Smooth muscle cell (in vitro differentiated cells): ENCODE data around the gene BBS12. TPM values are rescaled to one million over a fixed set of nuclear protein-coding genes. Genes with fewer than 3 reads are reported as not detected.
A peak's percentile ranks its signal among the peaks of the same experiment; 100 is the strongest.

Experiments used
- DNase-seq: peaks from one replicate; lab custom pipeline; 2025; ENCODE audit not compliant: unreplicated experiment; lab: John Stamatoyannopoulos, UW
- H2AFZ ChIP-seq: fragments of 200-600 bp; sonication (generic); 2 replicates; pipeline ENCODE4 v1.6.0; 2016; ENCODE audit warnings: antibody characterized with exemption, low read depth, mild to moderate bottlenecking
- H3F3A ChIP-seq: fragments of 200-600 bp; sonication (generic); 2 replicates; pipeline ENCODE4 v1.6.0; 2017; ENCODE audit warnings: antibody characterized with exemption, low read depth
- H3K27ac ChIP-seq: fragments of 200-600 bp; sonication (generic); 2 replicates; pipeline ENCODE4 v1.5.1; 2016; ENCODE audit warnings: low read depth, mild to moderate bottlenecking
- H3K27me3 ChIP-seq: fragments of 200-600 bp; sonication (generic); 2 replicates; pipeline ENCODE4 v1.6.1; 2016; ENCODE audit warnings: low read depth, mild to moderate bottlenecking
- H3K36me3 ChIP-seq: fragments of 200-600 bp; sonication (generic); 2 replicates; pipeline ENCODE4 v1.5.1; 2016; ENCODE audit warnings: low read depth
- H3K4me1 ChIP-seq: fragments of 200-600 bp; sonication (generic); 2 replicates; pipeline ENCODE4 v1.5.1; 2016; ENCODE audit warnings: low read depth
- H3K4me2 ChIP-seq: fragments of 200-600 bp; sonication (generic); 2 replicates; pipeline ENCODE4 v1.6.0; 2016; ENCODE audit warnings: mild to moderate bottlenecking
- H3K4me3 ChIP-seq: fragments of 200-600 bp; sonication (generic); 2 replicates; pipeline ENCODE4 v1.5.1; 2016; ENCODE audit warnings: mild to moderate bottlenecking
- H3K79me2 ChIP-seq: fragments of 200-600 bp; sonication (generic); 2 replicates; pipeline ENCODE4 v1.6.0; 2016; ENCODE audit warnings: low read depth, mild to moderate bottlenecking
- H3K9ac ChIP-seq: fragments of 200-600 bp; sonication (generic); 2 replicates; pipeline ENCODE4 v1.6.0; 2016; ENCODE audit warnings: low read depth
- H3K9me3 ChIP-seq: fragments of 200-600 bp; sonication (generic); replicated peaks from 2 replicates; pipeline ENCODE4 v1.5.1; 2016; ENCODE audit warnings: low read depth
- H4K20me1 ChIP-seq: fragments of 200-600 bp; sonication (generic); 2 replicates; pipeline ENCODE4 v1.6.0; 2016; ENCODE audit warnings: low read depth
- CTCF ChIP-seq: fragments of 200-600 bp; sonication (generic); IDR thresholded peaks from 2 replicates; pipeline ENCODE4 v1.5.1; 2017; ENCODE audit warnings: borderline replicate concordance, mild to moderate bottlenecking, antibody characterized with exemption; ENCODE audit not compliant: insufficient read depth, poor library complexity, severe bottlenecking
- WGBS: methylation state at CpG from one replicate; pipeline ENCODE4 v1.1.7; 2016; ENCODE audit warnings: low lambda C conversion rate; 5-methylcytosine and 5-hydroxymethylcytosine counted together
- polyA plus RNA-seq: library from polyadenylated mRNA; unstranded; fragments of >200 nt; fragmentation: Nextera tagmentation; extraction: Ambion mirVana; gene quantifications from 2 replicates; pipeline ENCODE4 v1.2.1, GENCODE V29; 2016
- total RNA-seq: library from RNA; depleted of rRNA; stranded (reverse); fragments of >200 nt; gene quantifications from 2 replicates; pipeline ENCODE4 v1.2.3, GENCODE V29; 2014

Gene BBS12
- total and polyA plus RNA-seq, 2 experiments from 2014 or later: 3.6 to 3.7 TPM

- no peak overlapping the region for H2AFZ ChIP-seq
- TF ChIP-seq CTCF: no peak
- DNase-seq: no peak
- no peaks in the 10 kb centered on the region for H3K9me3 ChIP-seq
- H4K20me1 ChIP-seq: no peaks in the 10 kb centered on the region
- no peaks in the 10 kb centered on the region for H3K36me3 ChIP-seq
- 52% methylated on average over 3 of the region's 3 CpGs for WGBS
- no peak overlapping the region for H3K9ac ChIP-seq
- no peak overlapping the region for H3K4me3 ChIP-seq
- peak overlapping the region; percentile 0 for H3K27ac ChIP-seq
- H3K79me2 ChIP-seq: no peaks in the 10 kb centered on the region
- no peaks in the 10 kb centered on the region for H3F3A ChIP-seq
- H3K4me1 ChIP-seq: peaks cover 8% of the 10 kb centered on the region
- H3K4me2 ChIP-seq: no peak overlapping the region
- no peaks in the 10 kb centered on the region for H3K27me3 ChIP-seq
These were observed 39.6 kb upstream of the BBS12 start for GRCh38 chr4:122692641-122693520.

- Histone ChIP-seq H3K4me2 (no peak overlapping the region), H2AFZ (no peak overlapping the region), H3K36me3 (no peaks in the 10 kb centered on the region), H3F3A (no peaks in the 10 kb centered on the region), H3K9me3 (no peaks in the 10 kb centered on the region), H4K20me1 (no peaks in the 10 kb centered on the region), H3K27me3 (no peaks in the 10 kb centered on the region), H3K9ac (no peak overlapping the region), H3K27ac (no peak overlapping the region), H3K79me2 (no peaks in the 10 kb centered on the region), H3K4me1 (peaks cover 8% of the 10 kb centered on the region), H3K4me3 (no peak overlapping the region)
- no peak for TF ChIP-seq CTCF
- no peak for DNase-seq
- 94% methylated on average over 2 of the region's 2 CpGs for WGBS
These were observed 37.3 kb upstream of the BBS12 start for GRCh38 chr4:122695226-122695625.

- H3K79me2 ChIP-seq: no peaks in the 10 kb centered on the region
- no peaks in the 10 kb centered on the region for H4K20me1 ChIP-seq
- no peak overlapping the region for H3K4me2 ChIP-seq
- no peak overlapping the region for H3K9ac ChIP-seq
- H3K9me3 ChIP-seq: no peaks in the 10 kb centered on the region
- no peak overlapping the region for H2AFZ ChIP-seq
- 49% methylated on average over 8 of the region's 8 CpGs for WGBS
- no peak for TF ChIP-seq CTCF
- H3F3A ChIP-seq: no peaks in the 10 kb centered on the region
- H3K27ac ChIP-seq: no peak overlapping the region
- H3K27me3 ChIP-seq: no peaks in the 10 kb centered on the region
- no peaks in the 10 kb centered on the region for H3K36me3 ChIP-seq
- no peaks in the 10 kb centered on the region for H3K4me1 ChIP-seq
- no peak overlapping the region for H3K4me3 ChIP-seq
- no peak for DNase-seq
These were observed 32.3 kb upstream of the BBS12 start for GRCh38 chr4:122700178-122700725.
